ENCODE results near the gene SLC47A2. TPM values are rescaled to one million over a fixed set of nuclear protein-coding genes. Genes with fewer than 3 reads are reported as not detected.
A peak's percentile ranks its signal among the peaks of the same experiment; 100 is the strongest.

Gene SLC47A2
- total RNA-seq, 1 donor from 2014 or later, result 0.24 TPM

- no peak for DNase-seq (ENCODE audit: extremely low spot score, unreplicated experiment)
- no peak for TF ChIP-seq CTCF (IDR thresholded peaks at IDR 0.05)
- Mint-ChIP-seq H3K36me3 (ENCODE audit: unreplicated experiment) (no peaks in the 10 kb centered on the region), H3K4me1 (ENCODE audit: unreplicated experiment) (peaks cover 27% of the 10 kb centered on the region), H3K27ac (ENCODE audit: unreplicated experiment) (no peak overlapping the region), H3K4me3 (ENCODE audit: unreplicated experiment) (peak overlapping the region; percentile 68), H3K9me3 (ENCODE audit: unreplicated experiment) (no peaks in the 10 kb centered on the region), H3K27me3 (ENCODE audit: unreplicated experiment) (no peaks in the 10 kb centered on the region)
Measured at GRCh38 chr17:19744492-19744891, 28.1 kb upstream of the SLC47A2 start.

GRCh38 chr17:19743101-19744100 lies 27.0 kb upstream of the SLC47A2 start:
- Mint-ChIP-seq H3K27ac (ENCODE audit: unreplicated experiment) (no peak overlapping the region), H3K27me3 (ENCODE audit: unreplicated experiment) (no peaks in the 10 kb centered on the region), H3K4me3 (ENCODE audit: unreplicated experiment) (peak overlapping the region; percentile 35), H3K9me3 (ENCODE audit: unreplicated experiment) (no peaks in the 10 kb centered on the region), H3K4me1 (ENCODE audit: unreplicated experiment) (peaks cover 16% of the 10 kb centered on the region), H3K36me3 (ENCODE audit: unreplicated experiment) (no peaks in the 10 kb centered on the region)
- TF ChIP-seq CTCF (IDR thresholded peaks at IDR 0.05), result no peak
- DNase-seq (ENCODE audit: extremely low spot score, unreplicated experiment), result no peak

GRCh38 chr17:19742495-19742894 lies 26.1 kb upstream of the SLC47A2 start:
- H3K4me3 Mint-ChIP-seq (ENCODE audit: unreplicated experiment), result no peak overlapping the region
- no peaks in the 10 kb centered on the region for H3K36me3 Mint-ChIP-seq (ENCODE audit: unreplicated experiment)
- no peak for DNase-seq (ENCODE audit: extremely low spot score, unreplicated experiment)
- H3K27me3 Mint-ChIP-seq (ENCODE audit: unreplicated experiment), result no peaks in the 10 kb centered on the region
- peaks cover 7% of the 10 kb centered on the region for H3K4me1 Mint-ChIP-seq (ENCODE audit: unreplicated experiment)
- H3K27ac Mint-ChIP-seq (ENCODE audit: unreplicated experiment), result no peak overlapping the region
- no peak for TF ChIP-seq CTCF (IDR thresholded peaks at IDR 0.05)
- H3K9me3 Mint-ChIP-seq (ENCODE audit: unreplicated experiment), result no peaks in the 10 kb centered on the region

GRCh38 chr17:19741832-19742457 lies 25.6 kb upstream of the SLC47A2 start:
- Mint-ChIP-seq H3K9me3 (ENCODE audit: unreplicated experiment) (no peaks in the 10 kb centered on the region), H3K36me3 (ENCODE audit: unreplicated experiment) (no peaks in the 10 kb centered on the region), H3K4me3 (ENCODE audit: unreplicated experiment) (no peak overlapping the region), H3K27ac (ENCODE audit: unreplicated experiment) (no peak overlapping the region), H3K4me1 (ENCODE audit: unreplicated experiment) (peaks cover 7% of the 10 kb centered on the region), H3K27me3 (ENCODE audit: unreplicated experiment) (no peaks in the 10 kb centered on the region)
- DNase-seq (ENCODE audit: extremely low spot score, unreplicated experiment), result no peak
- no peak for TF ChIP-seq CTCF (IDR thresholded peaks at IDR 0.05)

GRCh38 chr17:19740933-19741332 lies 24.5 kb upstream of the SLC47A2 start:
- Mint-ChIP-seq H3K4me1 (ENCODE audit: unreplicated experiment) (peaks cover 10% of the 10 kb centered on the region), H3K4me3 (ENCODE audit: unreplicated experiment) (no peak overlapping the region), H3K36me3 (ENCODE audit: unreplicated experiment) (no peaks in the 10 kb centered on the region), H3K9me3 (ENCODE audit: unreplicated experiment) (no peaks in the 10 kb centered on the region), H3K27ac (ENCODE audit: unreplicated experiment) (no peak overlapping the region), H3K27me3 (ENCODE audit: unreplicated experiment) (no peaks in the 10 kb centered on the region)
- TF ChIP-seq CTCF (IDR thresholded peaks at IDR 0.05), result no peak
- no peak for DNase-seq (ENCODE audit: extremely low spot score, unreplicated experiment)
